HG02610 (cell line): Measurements from ENCODE around the gene HMG20B.

Experiments used
- ATAC-seq: cut with Tn5 transposase; IDR thresholded peaks from one replicate; pipeline ENCODE4 v1.9.1; 2021; ENCODE audit warnings: mild to moderate bottlenecking, moderate library complexity; ENCODE audit not compliant: unreplicated experiment

Gene HMG20B

GRCh38 chr19:3618144-3618810 lies 45.5 kb downstream of the HMG20B start:
- ATAC-seq = no peak

- ATAC-seq = no peak
Measured at GRCh38 chr19:3618811-3619630, 46.3 kb downstream of the HMG20B start.

GRCh38 chr19:3619631-3620012 lies 46.9 kb downstream of the HMG20B start:
- no peak for ATAC-seq

- no peak for ATAC-seq
Measured at GRCh38 chr19:3620145-3620816, 47.5 kb downstream of the HMG20B start.

GRCh38 chr19:3620817-3621547 lies 48.2 kb downstream of the HMG20B start:
- no peak for ATAC-seq

- no peak for ATAC-seq
Measured at GRCh38 chr19:3621689-3622088, 48.9 kb downstream of the HMG20B start.

- ATAC-seq = no peak
Measured at GRCh38 chr19:3622224-3622623, 49.5 kb downstream of the HMG20B start.

GRCh38 chr19:3623716-3624115 lies 51.0 kb downstream of the HMG20B start:
- ATAC-seq = no peak

GRCh38 chr19:3625996-3626472 lies 53.3 kb downstream of the HMG20B start:
- peak; percentile 2 for ATAC-seq

GRCh38 chr19:3626473-3627350 lies 54.0 kb downstream of the HMG20B start, which contains the start of gene CACTIN:
Gene CACTIN (minus strand): TSS chr19:3626790. CDS start chr19:3626762, 28 bp downstream.
- ATAC-seq = peak; percentile 86

- ATAC-seq = no peak
Measured at GRCh38 chr19:3627351-3627723, 54.6 kb downstream of the HMG20B start.
